Anterior cingulate cortex (tissue), 58 donors: ENCODE measurements around the gene KCP.
A peak's percentile ranks its signal among the peaks of the same experiment; 100 is the strongest.

Experiments used
- DNase-seq, 58 donors: peaks; one replicate each; lab custom pipeline; 2025; lab: John Stamatoyannopoulos, UW

The KCP gene

GRCh38 chr7:128831994-128832879, 78.3 kb downstream of the KCP start:
- peak in 17 of 58 donors; percentile 10 to 71 (median 50) for DNase-seq

GRCh38 chr7:128831178-128831993, 79.1 kb downstream of the KCP start:
- peak in 2 of 58 donors; percentile 11 to 13 for DNase-seq

GRCh38 chr7:128830231-128831177, 80.0 kb downstream of the KCP start, which contains the start of gene FLNC:
TSS of gene FLNC (plus strand) at chr7:128830406. CDS start at chr7:128830638, 232 bp downstream.
- DNase-seq = peak in 3 of 58 donors; percentile 41 to 51 (median 42)

DNA sequence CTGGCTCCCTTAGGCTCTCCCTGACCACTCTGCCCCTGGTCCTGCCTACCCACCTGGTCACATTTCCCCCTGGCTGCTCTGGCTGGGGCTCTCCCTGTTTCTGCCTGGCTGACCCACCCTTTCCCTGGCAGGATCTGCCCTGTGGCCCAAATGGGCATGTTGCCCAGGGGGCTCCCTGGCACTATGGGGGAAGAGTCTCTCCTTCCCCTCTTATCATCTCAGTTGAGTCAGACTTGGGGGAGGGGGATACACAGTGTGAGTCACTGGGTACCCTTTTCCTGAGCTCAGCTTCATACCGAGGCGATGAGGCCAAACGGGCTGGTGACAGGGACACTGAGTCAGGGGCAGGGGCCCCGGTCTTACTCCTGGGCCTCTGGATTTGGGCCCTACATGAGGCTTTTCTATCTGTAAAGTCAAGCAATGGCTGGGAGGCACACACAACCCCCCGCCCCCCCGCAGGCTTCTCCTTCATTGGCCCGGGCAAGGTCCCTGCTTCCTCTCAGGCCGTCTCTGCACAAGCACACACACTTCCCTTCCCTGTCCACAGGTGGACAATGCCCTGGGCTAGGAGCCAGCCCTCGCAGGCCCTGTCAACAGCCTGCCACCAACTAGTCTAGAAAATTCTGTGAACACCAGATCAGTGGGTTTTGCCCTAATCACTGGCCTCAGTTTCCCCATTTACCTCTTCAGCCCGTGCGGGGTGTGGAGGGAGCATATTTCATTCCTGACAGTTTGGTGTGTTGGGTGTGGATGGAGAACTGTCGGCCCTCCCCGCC, 80.9 kb downstream of the KCP start:
- DNase-seq = peak in 1 of 58 donors; percentile 17

- DNase-seq = no peak
Observed at GRCh38 chr7:128827971-128828711, 82.4 kb downstream of the KCP start.

GRCh38 chr7:128827248-128827958, 83.1 kb downstream of the KCP start:
- peak in 4 of 58 donors; percentile 21 to 45 (median 35) for DNase-seq

DNA sequence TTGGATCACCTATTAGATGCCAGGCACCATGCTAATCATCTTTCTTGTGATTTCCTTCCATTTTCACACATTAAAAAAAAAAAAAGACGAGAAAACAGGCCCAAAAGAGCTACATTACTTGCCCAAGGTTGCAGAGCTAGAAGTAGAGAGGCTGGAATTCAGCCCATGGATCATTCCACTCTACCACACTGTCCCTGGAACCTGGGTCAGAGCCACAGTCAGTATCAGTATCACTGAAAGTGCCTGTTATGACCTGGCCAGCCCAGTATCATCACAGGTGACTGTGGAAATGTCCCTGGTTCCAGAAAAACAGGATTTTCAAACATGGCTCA, 83.6 kb downstream of the KCP start:
- no peak for DNase-seq
